Transverse colon (tissue), 3 donors: ENCODE measurements around the gene OSCP1.

Experiments
- EP300 ChIP-seq: sonication (generic); formaldehyde crosslinking; IDR thresholded peaks from one replicate; pipeline ENCODE4 v1.6.1; 2017; ENCODE audit warnings: antibody characterized with exemption, low read depth
- POLR2A ChIP-seq: fragments of 450-650 bp; IDR thresholded peaks from one replicate; pipeline ENCODE4 v1.6.1; 2016; ENCODE audit warnings: antibody characterized with exemption, mild to moderate bottlenecking, moderate library complexity
- TF ChIP-seq, protein P1 (sequence below), 5 experiments: fragments of 200-600 bp in 3 of 5; fragments of 450-650 bp in 2 of 5; sonication (generic) in 3 of 5; IDR thresholded peaks; 1 replicate in 2 of 5; 2 replicates in 3 of 5; pipeline ENCODE4 v1.5.1; 2016 to 2017; ENCODE audit warnings: antibody characterized with exemption in 5 of 5, inconsistent platforms in 3 of 5, mild to moderate bottlenecking in 2 of 5, moderate library complexity in 1 of 5

DNA sequence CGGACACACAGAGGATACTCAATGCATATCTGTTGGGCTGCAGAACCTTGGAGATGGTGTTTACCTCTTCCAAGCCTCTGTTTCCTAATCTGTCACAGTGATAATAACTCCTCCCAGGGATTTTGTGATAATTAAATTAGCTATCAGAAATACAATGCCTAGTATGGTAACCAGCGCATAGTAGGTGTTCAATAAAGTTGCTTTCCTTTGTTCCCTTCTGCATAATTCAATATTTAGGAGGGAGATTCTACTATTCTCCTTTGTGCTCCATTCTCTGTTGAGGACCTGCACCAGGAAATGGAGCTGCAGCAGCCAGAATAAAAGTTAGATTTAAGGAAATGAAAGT is 35.8 kb upstream of the OSCP1 start:
- TF ChIP-seq, protein P1, sequence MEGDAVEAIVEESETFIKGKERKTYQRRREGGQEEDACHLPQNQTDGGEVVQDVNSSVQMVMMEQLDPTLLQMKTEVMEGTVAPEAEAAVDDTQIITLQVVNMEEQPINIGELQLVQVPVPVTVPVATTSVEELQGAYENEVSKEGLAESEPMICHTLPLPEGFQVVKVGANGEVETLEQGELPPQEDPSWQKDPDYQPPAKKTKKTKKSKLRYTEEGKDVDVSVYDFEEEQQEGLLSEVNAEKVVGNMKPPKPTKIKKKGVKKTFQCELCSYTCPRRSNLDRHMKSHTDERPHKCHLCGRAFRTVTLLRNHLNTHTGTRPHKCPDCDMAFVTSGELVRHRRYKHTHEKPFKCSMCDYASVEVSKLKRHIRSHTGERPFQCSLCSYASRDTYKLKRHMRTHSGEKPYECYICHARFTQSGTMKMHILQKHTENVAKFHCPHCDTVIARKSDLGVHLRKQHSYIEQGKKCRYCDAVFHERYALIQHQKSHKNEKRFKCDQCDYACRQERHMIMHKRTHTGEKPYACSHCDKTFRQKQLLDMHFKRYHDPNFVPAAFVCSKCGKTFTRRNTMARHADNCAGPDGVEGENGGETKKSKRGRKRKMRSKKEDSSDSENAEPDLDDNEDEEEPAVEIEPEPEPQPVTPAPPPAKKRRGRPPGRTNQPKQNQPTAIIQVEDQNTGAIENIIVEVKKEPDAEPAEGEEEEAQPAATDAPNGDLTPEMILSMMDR (IDR thresholded peaks at IDR 0.05): no peak
- no peak for TF ChIP-seq POLR2A
- no peak for TF ChIP-seq EP300
